Endothelial cell of umbilical vein (primary cell): Measurements from ENCODE around the gene RAB37.

Experiments used
- EZH2 ChIP-seq: IDR thresholded peaks from 2 replicates; pipeline ENCODE4 v1.6.1; 2012; ENCODE audit warnings: borderline replicate concordance, low read depth, mild to moderate bottlenecking, moderate library complexity, low read length, inconsistent platforms; ENCODE audit not compliant: severe bottlenecking
- FOS ChIP-seq: IDR thresholded peaks from 2 replicates; pipeline ENCODE4 v1.6.1; 2011; ENCODE audit warnings: mild to moderate bottlenecking, low read length, moderate library complexity, borderline replicate concordance; ENCODE audit not compliant: insufficient read depth
- MAX ChIP-seq: IDR thresholded peaks from 2 replicates; pipeline ENCODE4 v1.6.1; 2011; ENCODE audit not compliant: insufficient read depth, insufficient read length
- MYC ChIP-seq: IDR thresholded peaks from one replicate; pipeline ENCODE4 v1.6.1; 2011; ENCODE audit warnings: mild to moderate bottlenecking, low read depth, low read length
- POLR2A ChIP-seq: IDR thresholded peaks from 2 replicates; pipeline ENCODE4 v1.6.1; 2012; ENCODE audit warnings: low read depth, mild to moderate bottlenecking, control low read depth, low read length
- POLR2AphosphoS5 ChIP-seq: IDR thresholded peaks from 2 replicates; pipeline ENCODE4 v1.6.1; 2012; ENCODE audit warnings: low read depth, mild to moderate bottlenecking, control low read depth, low read length, moderate library complexity; ENCODE audit not compliant: insufficient read depth
- TF ChIP-seq, protein P1 (sequence below), 2 donors: IDR thresholded peaks; 1 replicate in 1 of 2; 2 replicates in 1 of 2; pipeline ENCODE4 v1.5.1; 2011; ENCODE audit warnings: low read length in 2 of 2, mild to moderate bottlenecking in 2 of 2, moderate library complexity in 2 of 2, control low read depth in 1 of 2, inconsistent platforms in 1 of 2, low read depth in 1 of 2; ENCODE audit not compliant: insufficient read depth in 1 of 2; ENCODE audit errors: extremely low read depth in 1 of 2

DNA sequence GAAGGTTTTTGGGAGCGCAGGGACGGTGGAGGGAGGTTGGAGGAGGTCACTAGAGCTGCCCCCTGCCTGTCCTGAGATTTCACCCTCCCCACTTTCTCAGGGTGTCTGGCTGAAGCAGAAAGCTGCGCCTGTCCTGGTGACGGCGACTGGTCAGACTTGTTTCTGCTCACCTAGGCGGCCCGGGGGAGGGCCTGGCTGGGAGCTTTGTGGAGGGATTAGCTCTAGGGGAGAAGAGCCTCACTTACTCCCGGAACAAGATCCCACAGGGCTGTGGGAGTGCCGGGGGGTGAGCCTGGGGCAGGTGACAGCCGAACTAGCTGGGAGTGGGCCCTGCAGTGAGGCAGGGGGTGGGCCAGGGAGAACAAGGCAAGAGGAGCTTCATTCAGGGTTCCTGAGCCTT, 22.9 kb downstream of the RAB37 start:
- TF ChIP-seq POLR2A (no peak), EZH2 (no peak), POLR2AphosphoS5 (no peak), MAX (no peak), MYC (no peak), FOS (no peak)
- TF ChIP-seq, protein P1, sequence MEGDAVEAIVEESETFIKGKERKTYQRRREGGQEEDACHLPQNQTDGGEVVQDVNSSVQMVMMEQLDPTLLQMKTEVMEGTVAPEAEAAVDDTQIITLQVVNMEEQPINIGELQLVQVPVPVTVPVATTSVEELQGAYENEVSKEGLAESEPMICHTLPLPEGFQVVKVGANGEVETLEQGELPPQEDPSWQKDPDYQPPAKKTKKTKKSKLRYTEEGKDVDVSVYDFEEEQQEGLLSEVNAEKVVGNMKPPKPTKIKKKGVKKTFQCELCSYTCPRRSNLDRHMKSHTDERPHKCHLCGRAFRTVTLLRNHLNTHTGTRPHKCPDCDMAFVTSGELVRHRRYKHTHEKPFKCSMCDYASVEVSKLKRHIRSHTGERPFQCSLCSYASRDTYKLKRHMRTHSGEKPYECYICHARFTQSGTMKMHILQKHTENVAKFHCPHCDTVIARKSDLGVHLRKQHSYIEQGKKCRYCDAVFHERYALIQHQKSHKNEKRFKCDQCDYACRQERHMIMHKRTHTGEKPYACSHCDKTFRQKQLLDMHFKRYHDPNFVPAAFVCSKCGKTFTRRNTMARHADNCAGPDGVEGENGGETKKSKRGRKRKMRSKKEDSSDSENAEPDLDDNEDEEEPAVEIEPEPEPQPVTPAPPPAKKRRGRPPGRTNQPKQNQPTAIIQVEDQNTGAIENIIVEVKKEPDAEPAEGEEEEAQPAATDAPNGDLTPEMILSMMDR (IDR thresholded peaks at IDR 0.05; ENCODE audit: extremely low read depth in 1 of 2, insufficient read depth in 1 of 2, low read depth in 1 of 2, low read length in 2 of 2) = no peak
